Esophagus muscularis mucosa (tissue), 4 donors: ENCODE results near the gene BCL11B. TPM values are rescaled to one million over a fixed set of nuclear protein-coding genes. Genes with fewer than 3 reads are reported as not detected.

Experiments
- DNase-seq: peaks from one replicate; pipeline ENCODE4 v3.0.0-alpha.2; 2017; ENCODE audit errors: extremely low spot score
- H3K27ac ChIP-seq, 4 donors: fragments of 200-600 bp; sonication (generic); replicated peaks in 1 of 4; 1 replicate in 3 of 4; 2 replicates in 1 of 4; pipeline ENCODE4 v1.5.1; 2016 to 2019; ENCODE audit warnings: mild to moderate bottlenecking in 1 of 4
- H3K27me3 ChIP-seq, 4 donors: fragments of 200-600 bp; sonication (generic); one replicate each; pipeline versions ENCODE4 v1.5.1 to v1.6.0; 2016 to 2019
- H3K36me3 ChIP-seq, 4 donors: fragments of 200-600 bp; sonication (generic); one replicate each; pipeline ENCODE4 v1.5.1; 2016 to 2019
- H3K4me1 ChIP-seq, 4 donors: fragments of 200-600 bp; sonication (generic); one replicate each; pipeline ENCODE4 v1.5.1; 2016 to 2019
- H3K4me3 ChIP-seq, 4 donors: fragments of 200-600 bp; sonication (generic); 1 replicate in 2 of 4; 2 replicates in 2 of 4; pipeline ENCODE4 v1.5.1; 2016 to 2019; ENCODE audit warnings: mild to moderate bottlenecking in 4 of 4, moderate library complexity in 1 of 4
- H3K9me3 ChIP-seq, 4 donors: fragments of 200-600 bp; sonication (generic); 1 replicate in 3 of 4; 2 replicates in 1 of 4; pipeline ENCODE4 v1.5.1; 2016 to 2019
- EP300 ChIP-seq: sonication (generic); formaldehyde crosslinking; IDR thresholded peaks from one replicate; pipeline ENCODE4 v1.6.1; 2017; ENCODE audit warnings: antibody characterized with exemption
- POLR2A ChIP-seq: fragments of 450-650 bp; IDR thresholded peaks from one replicate; pipeline ENCODE4 v1.6.1; 2017; ENCODE audit warnings: antibody characterized with exemption, moderate library complexity, mild to moderate bottlenecking, low read depth
- POLR2AphosphoS5 ChIP-seq, 2 donors: sonication (generic); formaldehyde crosslinking; IDR thresholded peaks; one replicate each; pipeline ENCODE4 v1.6.1; 2017; ENCODE audit warnings: antibody characterized with exemption in 2 of 2
- WGBS: methylation state at CpG from one replicate; pipeline ENCODE4 v1.1.5; 2018; 5-methylcytosine and 5-hydroxymethylcytosine counted together
- intact Hi-C: fragments of 100-400 bp; cut with DNase I; formaldehyde crosslinking; loops from one replicate; pipeline ENCODE4 v1.15.1; 2023
- total RNA-seq, 4 donors: library from RNA; depleted of rRNA; stranded (reverse); fragments of >200 nt; gene quantifications; one replicate each; pipeline versions ENCODE4 v1.1.0 to v1.2.1, GENCODE V29; 2016
- TF ChIP-seq, protein P1 (sequence below), 3 experiments: fragments of 200-600 bp in 2 of 3; fragments of 450-650 bp in 1 of 3; sonication (generic) in 2 of 3; IDR thresholded peaks; one replicate each; pipeline ENCODE4 v1.5.1; 2017 to 2019; ENCODE audit warnings: antibody characterized with exemption in 3 of 3, mild to moderate bottlenecking in 2 of 3, moderate library complexity in 1 of 3

BCL11B gene
- total RNA-seq, 4 donors from 2014 or later = 0.34 to 0.65 (median 0.46) TPM

DNA sequence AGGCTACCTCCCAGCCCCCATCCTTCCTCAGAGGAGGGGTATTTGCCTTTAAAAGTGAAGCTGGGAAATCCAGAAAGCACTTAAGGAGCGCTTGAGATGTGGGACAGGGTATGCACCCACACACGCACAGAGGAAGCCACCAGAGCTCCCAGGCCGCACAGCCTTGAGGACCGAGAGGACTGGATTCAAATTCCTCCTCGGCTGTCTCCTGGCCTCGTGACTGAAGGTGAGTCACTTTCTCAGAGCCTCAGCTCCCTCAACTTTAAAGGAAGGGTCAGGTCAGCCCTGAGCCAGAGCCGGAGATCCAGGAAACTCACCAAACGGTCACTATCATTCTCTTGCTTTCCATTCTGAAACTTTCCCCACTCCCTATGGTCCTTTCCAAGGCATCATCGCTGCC, 37.6 kb downstream of the BCL11B start:
- H3K4me3 ChIP-seq = no peak overlapping the region
- 72% methylated on average over 9 of the region's 9 CpGs for WGBS
- no peak for TF ChIP-seq POLR2AphosphoS5 (IDR thresholded peaks at IDR 0.05)
- TF ChIP-seq POLR2A = no peak
- TF ChIP-seq, protein P1, sequence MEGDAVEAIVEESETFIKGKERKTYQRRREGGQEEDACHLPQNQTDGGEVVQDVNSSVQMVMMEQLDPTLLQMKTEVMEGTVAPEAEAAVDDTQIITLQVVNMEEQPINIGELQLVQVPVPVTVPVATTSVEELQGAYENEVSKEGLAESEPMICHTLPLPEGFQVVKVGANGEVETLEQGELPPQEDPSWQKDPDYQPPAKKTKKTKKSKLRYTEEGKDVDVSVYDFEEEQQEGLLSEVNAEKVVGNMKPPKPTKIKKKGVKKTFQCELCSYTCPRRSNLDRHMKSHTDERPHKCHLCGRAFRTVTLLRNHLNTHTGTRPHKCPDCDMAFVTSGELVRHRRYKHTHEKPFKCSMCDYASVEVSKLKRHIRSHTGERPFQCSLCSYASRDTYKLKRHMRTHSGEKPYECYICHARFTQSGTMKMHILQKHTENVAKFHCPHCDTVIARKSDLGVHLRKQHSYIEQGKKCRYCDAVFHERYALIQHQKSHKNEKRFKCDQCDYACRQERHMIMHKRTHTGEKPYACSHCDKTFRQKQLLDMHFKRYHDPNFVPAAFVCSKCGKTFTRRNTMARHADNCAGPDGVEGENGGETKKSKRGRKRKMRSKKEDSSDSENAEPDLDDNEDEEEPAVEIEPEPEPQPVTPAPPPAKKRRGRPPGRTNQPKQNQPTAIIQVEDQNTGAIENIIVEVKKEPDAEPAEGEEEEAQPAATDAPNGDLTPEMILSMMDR (IDR thresholded peaks at IDR 0.05) = no peak
- no peak for TF ChIP-seq EP300
- peaks cover 0 to 12% (median 4%) of the 10 kb centered on the region in 4 donors for H3K4me1 ChIP-seq
- peaks cover 0 to 32% (median 21%) of the 10 kb centered on the region in 4 donors for H3K9me3 ChIP-seq
- no peaks in the 10 kb centered on the region for H3K36me3 ChIP-seq
- no peak overlapping the region for H3K27ac ChIP-seq
- H3K27me3 ChIP-seq = peaks cover 0 to 64% (median 9%) of the 10 kb centered on the region in 4 donors
- DNase-seq = no peak
- intact Hi-C loops = no loop called here

- Histone ChIP-seq H3K9me3 (peaks cover 0 to 32% (median 21%) of the 10 kb centered on the region in 4 donors), H3K27me3 (peaks cover 0 to 67% (median 9%) of the 10 kb centered on the region in 4 donors), H3K4me1 (peaks cover 0 to 12% (median 4%) of the 10 kb centered on the region in 4 donors), H3K36me3 (no peaks in the 10 kb centered on the region), H3K27ac (no peak overlapping the region), H3K4me3 (no peak overlapping the region)
- no peak for DNase-seq
- intact Hi-C loops = no loop called here
- TF ChIP-seq EP300 (no peak), POLR2A (no peak), POLR2AphosphoS5 (IDR thresholded peaks at IDR 0.05) (no peak)
- TF ChIP-seq, protein P1 (IDR thresholded peaks at IDR 0.05) = no peak
- 73% methylated on average over 6 of the region's 17 CpGs for WGBS
Measured at GRCh38 chr14:99233222-99234035, 38.6 kb downstream of the BCL11B start.

DNA sequence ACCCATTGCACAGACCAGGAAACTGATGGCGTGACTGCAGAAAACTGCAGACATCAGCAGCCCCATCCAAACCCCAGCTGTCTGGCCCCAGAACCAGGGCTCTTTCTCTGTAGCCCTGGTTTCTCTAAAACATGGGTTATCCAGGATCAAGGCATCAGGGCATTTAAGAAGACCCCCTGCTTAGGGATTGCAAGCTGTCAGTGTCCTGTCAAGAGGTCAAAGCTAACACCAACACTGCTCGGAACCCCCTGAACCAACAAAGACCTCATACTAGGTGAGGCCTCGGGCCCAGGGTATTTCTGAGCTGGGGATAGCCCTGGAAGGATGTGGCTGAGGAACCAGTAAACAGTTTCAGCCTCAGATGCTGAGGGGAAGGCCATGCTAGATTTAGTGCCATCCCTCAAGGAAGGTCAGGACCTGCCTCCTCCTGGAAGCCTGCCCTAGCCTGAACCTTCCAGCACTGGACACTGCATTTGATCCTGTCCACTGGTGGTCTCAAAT, 39.2 kb downstream of the BCL11B start:
- WGBS = 100% methylated on average over 2 of the region's 3 CpGs
- peaks cover 0 to 32% (median 21%) of the 10 kb centered on the region in 4 donors for H3K9me3 ChIP-seq
- H3K4me1 ChIP-seq = peaks cover 0 to 12% (median 4%) of the 10 kb centered on the region in 4 donors
- intact Hi-C loops = no loop called here
- TF ChIP-seq POLR2A = no peak
- TF ChIP-seq, protein P1 (IDR thresholded peaks at IDR 0.05) = no peak
- no peak overlapping the region for H3K4me3 ChIP-seq
- H3K27ac ChIP-seq = no peak overlapping the region
- H3K36me3 ChIP-seq = no peaks in the 10 kb centered on the region
- H3K27me3 ChIP-seq = peaks cover 0 to 70% (median 9%) of the 10 kb centered on the region in 4 donors
- no peak for DNase-seq

DNA sequence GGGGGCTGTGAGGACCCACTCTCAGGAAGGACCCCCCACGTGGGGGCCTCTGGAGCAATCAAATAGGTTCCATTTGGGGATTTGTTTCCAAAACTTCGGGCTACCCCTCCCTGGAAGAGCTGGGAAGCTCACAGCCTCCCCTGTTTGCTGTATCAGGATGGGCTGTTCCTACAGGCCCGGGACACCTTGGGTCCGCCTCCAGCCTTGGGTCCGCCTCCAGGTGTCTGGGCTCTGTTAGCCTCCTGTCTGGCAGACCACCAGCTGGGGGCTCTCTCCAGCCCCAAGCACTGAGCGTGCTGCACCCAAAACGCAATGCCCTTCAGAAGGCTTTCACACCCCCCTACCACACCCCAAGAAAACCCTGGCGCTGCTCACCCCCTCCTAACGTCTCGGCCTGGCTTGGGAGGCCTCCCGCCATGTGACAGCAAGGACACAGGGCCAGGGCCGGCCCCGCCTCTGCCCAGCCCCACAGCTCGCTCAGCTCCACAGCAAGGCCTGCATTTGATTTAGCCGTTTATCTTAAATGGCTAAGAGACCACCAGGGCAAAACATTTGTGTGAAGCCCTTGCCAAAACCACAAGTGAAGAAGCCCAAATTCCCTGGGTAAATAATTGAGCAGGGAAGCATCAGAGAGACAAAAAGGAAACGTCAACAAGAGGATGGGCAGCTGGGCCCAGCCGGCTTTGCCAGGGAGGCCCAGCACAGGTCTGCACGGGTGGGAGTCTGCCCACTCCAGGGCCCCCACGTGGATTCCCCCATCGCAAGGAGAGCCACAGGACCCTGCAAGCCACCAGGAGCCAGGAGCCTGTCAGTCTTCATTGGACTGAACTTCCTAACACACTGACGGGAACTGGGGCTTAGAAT, 39.9 kb downstream of the BCL11B start:
- TF ChIP-seq POLR2A = no peak
- TF ChIP-seq POLR2AphosphoS5 (IDR thresholded peaks at IDR 0.05) = no peak
- TF ChIP-seq EP300 = no peak
- TF ChIP-seq, protein P1 (IDR thresholded peaks at IDR 0.05) = no peak
- H3K9me3 ChIP-seq = peaks cover 0 to 32% (median 21%) of the 10 kb centered on the region in 4 donors
- 58% methylated on average over 12 of the region's 21 CpGs for WGBS
- intact Hi-C loops = no loop called here
- H3K27ac ChIP-seq = no peak overlapping the region
- H3K27me3 ChIP-seq = peaks cover 0 to 73% (median 9%) of the 10 kb centered on the region in 4 donors
- no peaks in the 10 kb centered on the region for H3K36me3 ChIP-seq
- H3K4me1 ChIP-seq = peaks cover 0 to 12% (median 4%) of the 10 kb centered on the region in 4 donors
- no peak overlapping the region for H3K4me3 ChIP-seq
- no peak for DNase-seq
